Skeletal muscle cell (primary cell): ENCODE measurements around the gene PTPN9.
"Not testable (repeated sequence)": the region's sequence is repeated elsewhere in the genome, so short reads cannot be mapped to it uniquely, and the experiment has no call there.

ENCODE experiments used
- DNase-seq: peaks from one replicate; pipeline ENCODE4 v3.0.0-alpha.2; 2010; ENCODE audit warnings: low read depth
- H3K4me3 ChIP-seq: 2 replicates; pipeline ENCODE4 v1.5.1; 2011; ENCODE audit warnings: low read depth, mild to moderate bottlenecking, control low read depth, low read length, moderate library complexity

The PTPN9 gene

DNA sequence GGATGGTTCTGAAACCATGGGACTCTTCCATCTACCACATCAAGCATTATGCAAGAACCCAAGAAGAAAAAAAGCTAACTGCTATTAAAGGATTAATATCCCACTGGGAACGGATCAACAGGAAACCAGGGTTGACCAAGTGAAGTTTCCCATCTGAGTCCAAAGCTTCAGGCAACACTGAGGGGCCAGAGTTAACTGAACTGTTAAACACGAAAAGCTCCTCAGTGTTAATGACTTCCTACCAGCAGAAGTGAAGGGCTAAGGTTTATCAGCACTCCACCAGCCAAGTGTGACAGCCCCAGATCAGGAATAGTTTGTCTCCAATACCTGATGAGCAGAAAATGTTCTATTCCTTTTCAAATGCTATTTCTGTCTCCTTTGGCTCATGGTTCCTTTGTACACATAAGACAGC, 36.7 kb downstream of the PTPN9 start:
- DNase-seq, result no peak
- H3K4me3 ChIP-seq, result no peak overlapping the region

DNA sequence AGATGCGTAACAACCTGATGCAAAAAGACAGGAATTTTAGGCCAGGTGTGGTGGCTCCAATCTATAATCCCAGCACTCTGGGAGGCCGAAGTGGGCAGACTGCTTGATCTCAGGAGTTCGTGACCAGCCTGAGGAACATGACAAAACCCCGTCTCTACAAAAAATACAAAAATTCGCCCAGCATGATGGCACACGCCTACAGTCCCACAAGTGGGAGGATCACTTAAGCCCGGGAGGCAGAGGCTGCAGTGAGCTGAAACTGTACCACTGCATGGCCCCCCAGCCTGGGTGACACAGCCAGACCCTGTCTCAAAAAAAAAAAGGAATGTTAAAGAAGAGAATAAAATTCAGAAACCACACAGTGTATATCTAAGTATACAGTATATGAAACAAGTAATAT, 40.7 kb downstream of the PTPN9 start:
- no peak overlapping the region for H3K4me3 ChIP-seq
- no peak for DNase-seq

DNA sequence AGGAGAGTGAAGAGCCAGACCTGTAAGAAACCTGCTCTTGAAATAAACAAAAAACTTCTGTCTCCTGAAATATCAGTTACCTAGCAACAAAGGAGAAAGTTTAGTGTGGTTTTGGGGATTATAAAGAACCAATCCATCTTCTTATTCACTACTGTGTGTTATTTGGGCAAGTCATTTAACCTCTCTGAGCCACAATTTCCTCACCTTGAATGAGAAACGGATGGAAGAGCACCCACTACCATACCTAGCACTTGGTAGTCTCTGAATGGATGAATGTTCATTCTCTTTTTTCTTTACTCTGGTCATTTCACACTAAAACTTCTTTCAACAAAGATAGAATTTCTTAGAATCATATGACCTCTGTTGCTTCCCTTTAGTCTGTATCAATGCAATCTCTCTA, 45.2 kb downstream of the PTPN9 start:
- DNase-seq, result no peak
- H3K4me3 ChIP-seq, result no peak overlapping the region

DNA sequence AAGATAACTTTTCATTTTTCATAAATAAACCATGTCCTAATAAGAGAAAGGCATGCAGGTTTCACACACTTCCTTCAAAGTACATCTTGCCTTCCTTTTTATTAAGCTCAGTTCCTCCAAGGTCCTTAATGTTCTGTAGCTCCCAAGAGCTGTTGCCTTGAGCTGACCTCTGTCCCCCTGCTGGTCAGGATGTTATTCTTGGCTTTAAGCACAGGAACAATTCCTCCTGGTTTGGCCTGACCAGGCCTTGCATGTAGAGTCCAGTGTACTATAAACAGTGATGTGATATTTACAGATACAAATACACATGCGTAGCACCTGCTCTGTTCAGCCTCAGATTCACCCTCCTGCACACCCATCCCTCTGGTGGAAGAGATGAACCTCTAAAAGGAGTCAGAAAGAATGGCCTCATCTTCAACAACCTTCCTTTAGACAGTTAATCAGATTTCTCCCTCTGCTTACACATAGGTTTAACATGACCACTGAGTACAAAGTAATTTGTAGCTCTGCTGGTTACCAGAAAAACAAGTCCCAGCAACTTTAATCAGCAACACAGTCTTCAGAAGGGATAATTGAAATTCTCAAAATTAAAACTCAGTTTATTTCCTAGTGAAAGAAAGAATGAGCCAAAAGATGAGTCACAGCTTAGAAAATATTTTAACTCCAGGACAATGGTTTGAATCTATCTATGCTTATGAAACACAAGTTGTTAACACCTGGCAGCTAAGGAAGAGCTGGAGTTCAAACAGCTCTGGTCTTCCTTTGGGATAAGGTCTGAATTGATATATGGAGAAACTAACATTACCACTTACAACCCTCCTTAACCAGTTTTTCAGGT, 46.5 kb downstream of the PTPN9 start:
- DNase-seq, result peak; percentile 58
- H3K4me3 ChIP-seq, result no peak overlapping the region

DNA sequence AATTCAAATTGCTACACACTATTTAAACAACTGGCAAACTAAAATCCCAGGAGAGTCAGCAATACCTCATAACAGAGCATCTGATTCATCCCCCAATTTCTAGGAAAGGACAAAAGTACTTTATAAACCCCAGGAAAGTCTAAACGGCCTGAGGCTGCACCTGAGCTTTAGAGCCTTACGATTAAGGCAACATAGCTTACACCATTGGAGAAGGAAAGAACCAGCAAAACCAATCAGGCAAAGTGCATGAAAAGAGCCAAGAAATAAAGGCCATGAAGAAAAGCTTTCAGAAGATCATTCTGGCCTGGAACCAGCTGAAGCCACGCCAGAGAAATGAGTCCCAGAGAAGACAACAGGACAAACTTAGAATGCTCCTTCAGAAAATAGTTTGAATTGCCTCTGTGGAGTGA, 48.1 kb downstream of the PTPN9 start:
- DNase-seq, result peak; percentile 63

DNA sequence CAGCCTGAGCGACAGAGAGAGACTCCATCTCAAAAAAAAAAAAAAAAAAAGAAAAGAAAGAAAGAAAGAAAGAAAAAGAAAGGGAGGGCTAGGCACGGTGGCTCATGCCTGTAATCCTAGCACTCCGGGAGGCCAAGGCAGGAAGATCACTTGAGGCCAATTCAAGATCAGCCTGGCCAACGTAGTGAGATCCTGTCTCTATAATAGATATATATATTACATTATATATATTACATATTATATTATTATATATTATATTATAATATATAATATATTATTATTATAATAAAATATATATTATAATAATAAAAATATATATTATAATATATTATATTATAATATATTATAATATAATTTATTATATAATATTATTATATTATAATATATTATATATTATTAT, 48.9 kb downstream of the PTPN9 start:
- DNase-seq, result no peak
- H3K4me3 ChIP-seq, result no peak overlapping the region

More for the DNA sequence above, 48.1 kb downstream of the PTPN9 start:
- H3K4me3 ChIP-seq, result no peak overlapping the region

DNA sequence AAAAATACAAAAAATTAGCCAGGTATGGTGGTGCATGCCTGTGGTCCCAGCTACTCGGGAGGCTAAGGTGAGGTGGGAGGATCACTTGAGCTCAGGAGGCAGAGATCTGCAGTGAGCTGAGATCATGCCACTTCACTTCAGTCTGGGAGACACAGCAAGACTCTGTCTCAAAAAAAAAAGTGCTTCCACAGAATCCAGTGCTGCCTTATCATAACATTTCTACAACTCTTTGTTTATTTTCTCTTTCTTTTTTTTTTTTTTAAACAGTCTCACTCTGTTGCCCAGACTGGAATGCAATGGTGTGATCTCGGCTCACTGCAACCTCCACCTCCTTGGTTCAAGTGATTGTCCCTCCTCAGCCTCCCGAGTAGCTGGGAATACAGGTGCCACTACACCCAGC, 53.4 kb downstream of the PTPN9 start:
- not testable (repeated sequence) for DNase-seq, H3K4me3 ChIP-seq

DNA sequence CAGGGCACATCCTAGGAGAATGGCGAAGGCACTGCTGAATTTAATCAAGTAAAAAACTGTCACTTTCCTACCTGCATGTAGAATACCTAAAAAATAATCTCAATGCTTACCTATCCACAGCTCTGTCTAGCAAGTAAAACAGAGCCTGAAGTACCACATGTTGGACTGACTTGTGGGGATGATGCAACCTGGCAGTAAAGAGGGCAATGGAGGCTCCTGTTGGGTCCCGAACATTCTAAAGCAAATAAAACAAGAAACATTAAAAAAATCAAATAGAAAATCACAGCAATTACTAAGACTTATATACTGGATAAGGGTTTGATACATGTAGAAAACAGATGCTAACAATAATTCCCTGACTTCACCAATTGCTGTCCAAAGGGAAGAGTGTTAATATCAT, 56.1 kb downstream of the PTPN9 start:
- no peak for DNase-seq
- no peak overlapping the region for H3K4me3 ChIP-seq

DNA sequence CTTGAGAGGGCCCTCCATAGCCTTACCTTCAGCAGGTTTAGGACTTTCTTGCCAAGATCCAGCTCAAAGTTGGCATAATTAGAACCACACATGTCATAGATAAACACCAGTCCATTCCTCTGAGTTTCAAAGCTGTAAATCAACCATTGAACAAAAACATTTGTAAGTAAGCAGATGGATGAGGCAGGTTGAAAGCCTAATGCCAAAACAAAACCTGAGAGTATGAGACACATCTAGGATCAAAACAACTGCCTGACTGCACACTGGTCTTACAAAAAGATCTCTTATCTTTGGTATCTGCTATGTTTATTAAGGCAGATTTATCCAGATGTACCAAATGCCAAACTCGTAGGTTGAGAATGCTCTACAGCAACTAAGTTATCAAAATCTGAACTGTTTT, 61.9 kb downstream of the PTPN9 start:
- no peak overlapping the region for H3K4me3 ChIP-seq
- no peak for DNase-seq

DNA sequence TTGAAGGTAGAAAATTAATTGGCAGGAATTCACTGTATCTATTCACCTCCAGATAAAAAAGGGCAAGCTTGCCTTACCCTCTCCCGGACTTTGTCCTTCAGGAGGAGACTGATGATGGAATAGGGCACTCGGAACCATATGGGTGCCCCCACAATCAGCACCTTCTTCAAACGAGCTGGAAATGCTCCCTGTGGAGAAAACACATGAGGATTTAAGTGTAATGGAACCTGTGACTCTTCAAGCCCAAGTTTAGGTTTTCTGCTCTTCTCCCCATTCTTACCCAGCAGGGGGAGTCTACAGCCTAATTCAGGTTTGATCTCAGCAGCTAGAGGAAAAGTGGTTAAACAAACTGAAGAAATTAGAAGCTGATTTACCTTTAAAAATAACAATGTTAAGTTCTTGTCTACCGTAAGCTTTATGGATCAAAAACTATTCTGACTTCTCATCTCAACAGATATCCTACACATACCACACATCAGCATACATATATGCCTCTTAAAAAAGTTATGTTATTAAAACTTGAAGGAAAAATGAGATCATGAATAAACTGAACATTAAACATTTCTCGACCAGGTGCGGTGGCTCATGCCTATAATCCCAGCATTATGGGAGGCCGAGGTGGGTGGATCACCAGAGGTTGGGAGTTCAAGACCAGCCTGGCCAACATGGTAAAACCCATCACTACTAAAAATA, 70.1 kb downstream of the PTPN9 start:
- DNase-seq, result peak; percentile 12
- no peak overlapping the region for H3K4me3 ChIP-seq

DNA sequence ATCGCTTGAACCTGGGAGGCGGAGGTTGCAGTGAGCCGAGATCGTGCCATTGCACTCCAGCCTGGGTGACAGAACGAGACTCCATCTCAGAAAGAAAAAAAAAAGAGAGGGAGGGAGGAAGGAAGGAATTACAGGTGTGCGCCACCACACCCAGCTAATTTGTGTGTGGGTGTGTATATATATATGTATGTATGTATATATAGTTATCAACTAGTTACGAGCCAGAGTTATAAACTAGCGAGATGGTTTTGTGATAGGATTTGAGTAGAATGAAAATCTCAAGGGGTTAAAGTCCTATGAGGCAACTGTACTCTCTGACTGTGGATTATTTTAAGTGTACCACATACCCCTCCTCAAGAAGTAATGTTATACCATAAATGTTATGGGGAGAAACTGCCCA, 76.8 kb downstream of the PTPN9 start:
- no peak overlapping the region for H3K4me3 ChIP-seq
- no peak for DNase-seq

DNA sequence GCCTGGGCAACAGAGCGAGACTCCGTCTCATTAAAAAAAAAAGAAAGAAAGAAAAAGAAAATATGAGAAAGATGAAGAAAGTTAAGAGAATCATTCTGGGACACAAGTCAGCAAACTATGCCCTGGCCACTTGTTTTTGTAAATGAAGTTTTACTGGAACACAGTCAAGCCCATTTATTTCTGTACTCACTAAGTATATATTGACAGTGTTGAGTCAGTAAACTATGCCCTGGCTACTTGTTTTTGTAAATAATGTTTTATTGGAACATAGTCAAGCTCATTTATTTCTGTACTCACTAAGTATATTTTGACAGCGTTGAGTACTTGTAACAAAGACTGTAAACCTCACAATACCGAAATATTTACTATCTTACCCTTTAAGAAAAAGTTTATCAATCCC, 85.4 kb downstream of the PTPN9 start:
- H3K4me3 ChIP-seq, result no peak overlapping the region
- DNase-seq, result no peak

DNA sequence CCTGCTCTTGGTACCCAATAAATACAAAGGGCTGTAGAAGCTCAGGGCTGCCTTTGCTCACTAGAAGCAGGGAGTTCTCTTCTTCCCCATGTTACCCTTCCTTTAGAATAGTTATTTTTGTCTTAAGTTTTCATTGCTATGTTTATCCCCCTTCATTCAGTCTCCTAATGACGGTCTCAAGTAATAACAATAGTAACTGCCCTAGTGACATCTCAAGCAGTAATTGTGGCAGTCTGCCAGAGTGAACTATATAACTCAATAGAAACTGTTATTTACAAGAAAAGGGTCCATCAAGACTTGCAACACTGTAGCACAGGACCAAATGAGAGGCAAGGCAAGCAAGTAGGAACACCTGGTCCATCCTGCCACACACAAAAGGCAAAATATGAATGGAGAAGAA, 95.2 kb downstream of the PTPN9 start:
- no peak for DNase-seq
- H3K4me3 ChIP-seq, result no peak overlapping the region

DNA sequence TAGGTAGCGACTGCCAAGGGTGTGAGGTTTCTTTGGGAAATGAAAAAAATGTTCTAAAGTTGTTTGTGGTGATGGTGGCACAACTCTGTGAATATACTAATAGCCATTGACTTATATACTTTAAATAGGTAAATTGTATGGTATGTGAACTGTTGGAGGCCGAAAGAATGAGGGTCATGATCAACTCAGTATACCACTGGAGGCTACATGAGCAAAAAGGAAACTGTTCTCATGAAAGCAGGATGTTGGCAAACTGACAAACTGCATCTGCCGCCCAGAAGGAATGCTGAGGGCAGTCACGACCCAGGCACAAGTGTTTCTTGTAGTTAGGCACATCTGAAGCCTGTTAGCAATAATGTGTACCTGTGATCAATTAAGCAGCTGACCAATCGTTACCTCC, 95.6 kb downstream of the PTPN9 start:
- not testable (repeated sequence) for DNase-seq, H3K4me3 ChIP-seq

DNA sequence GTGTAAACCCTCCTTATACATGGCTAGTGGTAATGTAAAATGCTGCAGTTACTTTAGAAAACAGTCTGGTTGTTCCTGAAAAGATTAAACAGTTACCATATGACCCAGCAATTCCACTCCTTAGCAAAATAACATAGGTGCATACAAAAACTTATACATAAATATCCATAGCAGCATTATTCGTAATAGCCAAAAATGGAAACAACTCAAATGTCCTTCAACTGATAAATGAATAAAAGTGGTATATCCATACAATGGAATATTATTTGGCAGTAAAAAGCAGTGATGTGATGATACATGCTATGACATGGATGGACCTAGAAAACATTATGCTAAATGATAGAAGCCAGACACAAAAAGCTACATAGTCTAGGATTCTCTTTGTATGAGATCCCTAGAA, 96.0 kb downstream of the PTPN9 start:
- no peak overlapping the region for H3K4me3 ChIP-seq
- DNase-seq, result no peak

DNA sequence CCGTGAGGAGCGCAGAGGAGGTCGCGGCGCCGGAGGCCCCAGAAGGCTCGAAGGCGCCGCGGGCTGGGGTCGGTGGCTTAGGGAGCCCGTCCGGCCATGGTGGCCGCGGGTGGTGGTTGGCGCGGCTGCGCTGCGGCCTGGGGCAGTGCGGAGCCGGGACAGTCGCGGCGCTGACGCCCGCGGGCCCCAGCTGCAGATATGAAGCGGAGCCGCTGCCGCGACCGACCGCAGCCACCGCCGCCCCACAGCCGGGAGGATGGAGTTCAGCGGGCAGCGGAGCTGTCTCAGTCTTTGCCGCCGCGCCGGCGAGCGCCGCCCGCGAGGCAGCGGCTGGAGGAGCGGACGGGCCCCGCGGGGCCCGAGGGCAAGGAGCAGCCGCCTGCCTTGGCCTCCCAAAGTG, 98.7 kb downstream of the PTPN9 start:
- not testable (repeated sequence) for H3K4me3 ChIP-seq, DNase-seq

DNA sequence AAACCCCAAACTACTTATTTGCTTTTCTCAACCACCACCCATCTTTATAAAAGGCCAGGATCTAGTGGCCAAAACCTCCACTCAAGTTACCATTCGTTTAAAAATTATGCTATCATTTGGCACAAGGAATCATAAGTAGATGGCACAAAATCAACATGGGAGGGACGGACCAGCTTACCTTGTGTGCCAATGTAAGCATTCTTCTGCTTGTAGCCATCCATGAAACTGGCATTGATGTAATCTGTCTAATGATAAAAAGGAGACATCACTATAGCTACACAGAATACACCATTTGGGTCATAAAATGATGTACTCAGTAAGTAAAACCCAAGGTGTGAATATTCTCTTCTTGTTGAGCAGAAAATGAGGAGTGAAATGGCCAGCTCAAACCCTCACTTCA, 99.4 kb downstream of the PTPN9 start:
- H3K4me3 ChIP-seq, result no peak overlapping the region
- DNase-seq, result no peak

DNA sequence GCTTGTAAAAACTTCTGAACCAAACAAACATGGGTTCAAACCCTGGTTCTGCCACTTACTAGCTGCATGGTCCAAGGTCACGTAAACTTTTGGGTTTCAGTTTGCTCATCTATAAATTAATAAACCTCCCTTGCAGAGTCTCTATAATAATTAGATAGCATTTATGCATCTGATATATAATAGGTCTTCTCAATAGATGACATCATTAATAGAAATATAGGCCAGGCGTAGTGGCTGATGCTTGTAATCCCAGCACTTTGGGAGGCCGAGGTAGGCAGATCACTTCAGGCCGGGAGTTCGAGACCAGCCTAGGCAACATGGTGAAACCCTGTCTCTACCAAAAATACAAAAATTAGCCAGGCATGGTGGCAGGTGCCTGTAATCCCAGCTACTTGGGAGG, 102.0 kb downstream of the PTPN9 start:
- H3K4me3 ChIP-seq, DNase-seq: not testable (repeated sequence)

DNA sequence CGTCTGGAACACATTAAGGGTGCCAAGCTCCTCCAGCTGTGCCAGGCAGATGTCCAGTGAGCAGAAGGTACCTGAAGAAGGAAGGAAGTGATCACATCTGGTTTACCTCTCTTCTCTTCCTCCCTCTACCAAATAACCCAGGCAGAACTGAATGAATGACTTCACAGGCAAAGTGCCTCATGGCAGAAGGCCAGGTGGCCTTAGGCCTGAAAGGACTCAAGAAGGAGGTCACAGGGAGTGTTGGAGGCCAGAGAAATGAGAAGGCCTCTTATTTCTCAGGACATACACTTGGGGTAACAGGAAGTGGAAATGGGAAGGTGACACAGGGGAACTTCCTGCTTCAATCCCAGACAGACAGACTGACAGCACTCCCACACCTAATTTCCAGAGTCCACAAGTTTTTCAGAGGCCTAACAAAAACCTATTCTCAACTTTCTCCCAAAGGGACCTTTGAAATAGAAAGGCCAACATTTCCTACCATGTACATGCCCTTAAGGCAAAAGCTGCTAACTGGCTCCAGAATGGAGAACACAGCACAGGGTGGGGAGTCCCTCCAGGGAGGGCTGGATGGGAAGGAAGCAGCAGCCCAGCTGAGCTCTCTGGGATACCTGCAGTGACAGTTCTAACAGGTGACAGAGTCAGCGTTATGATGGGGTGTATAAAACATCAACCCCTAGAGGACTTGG, 110.1 kb downstream of the PTPN9 start:
- H3K4me3 ChIP-seq, result no peak overlapping the region
- DNase-seq, result no peak

DNA sequence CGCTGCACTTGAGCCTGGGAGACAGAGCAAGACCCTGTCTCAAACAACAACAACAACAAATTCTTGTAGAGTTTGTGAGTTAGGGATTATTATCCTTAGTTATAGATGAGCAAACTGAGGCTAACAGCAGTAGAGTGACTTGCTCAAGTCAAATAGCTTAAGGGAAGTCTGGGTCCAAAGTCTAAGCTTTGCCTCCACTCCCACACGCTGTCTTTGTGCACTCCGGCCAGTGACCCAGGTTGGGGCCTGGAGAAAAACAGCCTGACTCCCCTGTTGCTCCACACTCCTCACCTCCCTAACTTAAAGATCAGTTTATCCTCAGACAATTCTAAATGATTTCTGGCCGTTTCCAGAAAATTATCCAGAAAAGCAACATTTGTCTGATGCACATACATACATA, 118.5 kb downstream of the PTPN9 start:
- DNase-seq, result no peak
- H3K4me3 ChIP-seq, result no peak overlapping the region
